Liver (tissue), 3 donors: ENCODE results near the gene EPB41L2.

Source experiments
- EGR1 ChIP-seq, 2 donors: IDR thresholded peaks; 2 replicates each; pipeline ENCODE4 v1.6.1; 2016 to 2018; ENCODE audit warnings: antibody characterized with exemption in 2 of 2, low read depth in 2 of 2
- FOXA1 ChIP-seq: IDR thresholded peaks from 2 replicates; pipeline ENCODE4 v1.6.1; 2016; ENCODE audit warnings: antibody characterized with exemption
- GABPA ChIP-seq, 2 donors: IDR thresholded peaks in 1 of 2; conservative IDR thresholded peaks in 1 of 2; 2 replicates each; pipeline ENCODE4 v1.6.1; 2016; ENCODE audit warnings: antibody characterized with exemption in 2 of 2, mild to moderate bottlenecking in 1 of 2, moderate library complexity in 1 of 2
- JUND ChIP-seq, 2 donors: IDR thresholded peaks; 2 replicates each; pipeline ENCODE4 v1.6.1; 2016; ENCODE audit warnings: antibody characterized with exemption in 2 of 2
- NR2F2 ChIP-seq: IDR thresholded peaks from 2 replicates; pipeline ENCODE4 v1.6.1; 2016; ENCODE audit warnings: antibody characterized with exemption
- RAD21 ChIP-seq, 2 donors: IDR thresholded peaks; 2 replicates each; pipeline ENCODE4 v1.6.1; 2016; ENCODE audit warnings: antibody characterized with exemption in 2 of 2, mild to moderate bottlenecking in 2 of 2
- RXRA ChIP-seq, 2 donors: IDR thresholded peaks; 2 replicates each; pipeline ENCODE4 v1.6.1; 2017 to 2018; ENCODE audit warnings: antibody characterized with exemption in 2 of 2, mild to moderate bottlenecking in 1 of 2
- TAF1 ChIP-seq: conservative IDR thresholded peaks from 2 replicates; pipeline ENCODE4 v1.6.1; 2016; ENCODE audit warnings: antibody characterized with exemption, mild to moderate bottlenecking
- YY1 ChIP-seq: IDR thresholded peaks from 2 replicates; pipeline ENCODE4 v1.6.1; 2016; ENCODE audit warnings: antibody characterized with exemption, mild to moderate bottlenecking
- TF ChIP-seq, protein P1 (sequence below): fragments of 150-350 bp; IDR thresholded peaks from 2 replicates; pipeline ENCODE4 v1.5.1; 2017; ENCODE audit warnings: improper control_type of control experiment, low read depth, low read length; ENCODE audit not compliant: missing input control
- TF ChIP-seq, protein P2 (sequence below): IDR thresholded peaks from 2 replicates; pipeline ENCODE4 v1.6.1; 2016; ENCODE audit warnings: antibody characterized with exemption
- TF ChIP-seq, protein P3 (sequence below): IDR thresholded peaks from 2 replicates; pipeline ENCODE4 v1.6.1; 2016; ENCODE audit warnings: antibody characterized with exemption, mild to moderate bottlenecking
- TF ChIP-seq, protein P4 (sequence below): IDR thresholded peaks from 2 replicates; pipeline ENCODE4 v1.6.1; 2016; ENCODE audit warnings: antibody characterized with exemption
- TF ChIP-seq, protein P5 (sequence below): IDR thresholded peaks from 2 replicates; pipeline ENCODE4 v1.6.1; 2016; ENCODE audit warnings: antibody characterized with exemption
- donor health status: healthy.
- donor health status: healthy.

DNA sequence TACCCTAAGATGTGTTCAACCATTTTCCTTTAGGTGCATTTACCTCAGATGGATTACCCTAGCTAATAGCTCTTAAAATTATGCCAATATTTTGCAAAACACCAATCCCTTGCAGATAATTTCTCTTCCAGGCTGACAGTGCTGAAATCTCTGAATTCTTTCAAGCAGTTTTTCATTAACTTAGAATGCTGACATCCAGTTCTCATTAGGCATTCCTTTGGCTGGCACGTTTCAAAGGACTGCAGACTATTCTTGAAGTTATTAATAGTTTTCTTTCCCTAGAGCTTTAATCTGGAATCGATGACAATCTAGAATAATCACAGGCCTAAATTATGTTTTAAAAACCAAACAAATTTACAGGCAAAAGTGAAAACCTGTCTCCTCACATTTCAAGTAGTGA is 167.5 kb downstream of the EPB41L2 start:
- TF ChIP-seq, protein P1, sequence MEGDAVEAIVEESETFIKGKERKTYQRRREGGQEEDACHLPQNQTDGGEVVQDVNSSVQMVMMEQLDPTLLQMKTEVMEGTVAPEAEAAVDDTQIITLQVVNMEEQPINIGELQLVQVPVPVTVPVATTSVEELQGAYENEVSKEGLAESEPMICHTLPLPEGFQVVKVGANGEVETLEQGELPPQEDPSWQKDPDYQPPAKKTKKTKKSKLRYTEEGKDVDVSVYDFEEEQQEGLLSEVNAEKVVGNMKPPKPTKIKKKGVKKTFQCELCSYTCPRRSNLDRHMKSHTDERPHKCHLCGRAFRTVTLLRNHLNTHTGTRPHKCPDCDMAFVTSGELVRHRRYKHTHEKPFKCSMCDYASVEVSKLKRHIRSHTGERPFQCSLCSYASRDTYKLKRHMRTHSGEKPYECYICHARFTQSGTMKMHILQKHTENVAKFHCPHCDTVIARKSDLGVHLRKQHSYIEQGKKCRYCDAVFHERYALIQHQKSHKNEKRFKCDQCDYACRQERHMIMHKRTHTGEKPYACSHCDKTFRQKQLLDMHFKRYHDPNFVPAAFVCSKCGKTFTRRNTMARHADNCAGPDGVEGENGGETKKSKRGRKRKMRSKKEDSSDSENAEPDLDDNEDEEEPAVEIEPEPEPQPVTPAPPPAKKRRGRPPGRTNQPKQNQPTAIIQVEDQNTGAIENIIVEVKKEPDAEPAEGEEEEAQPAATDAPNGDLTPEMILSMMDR, result no peak
- TF ChIP-seq TAF1 (no peak), JUND (IDR thresholded peaks at IDR 0.05) (no peak), RAD21 (IDR thresholded peaks at IDR 0.05) (no peak), GABPA (IDR thresholded peaks at IDR 0.05 in 1 of 2, conservative IDR thresholded peaks at IDR 0.05 in 1 of 2) (no peak), RXRA (IDR thresholded peaks at IDR 0.05) (no peak), EGR1 (IDR thresholded peaks at IDR 0.05; ENCODE audit: low read depth in 2 of 2) (no peak), YY1 (no peak), NR2F2 (no peak), FOXA1 (no peak)
- TF ChIP-seq, protein P2, sequence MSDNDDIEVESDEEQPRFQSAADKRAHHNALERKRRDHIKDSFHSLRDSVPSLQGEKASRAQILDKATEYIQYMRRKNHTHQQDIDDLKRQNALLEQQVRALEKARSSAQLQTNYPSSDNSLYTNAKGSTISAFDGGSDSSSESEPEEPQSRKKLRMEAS, result no peak
- TF ChIP-seq, protein P3, sequence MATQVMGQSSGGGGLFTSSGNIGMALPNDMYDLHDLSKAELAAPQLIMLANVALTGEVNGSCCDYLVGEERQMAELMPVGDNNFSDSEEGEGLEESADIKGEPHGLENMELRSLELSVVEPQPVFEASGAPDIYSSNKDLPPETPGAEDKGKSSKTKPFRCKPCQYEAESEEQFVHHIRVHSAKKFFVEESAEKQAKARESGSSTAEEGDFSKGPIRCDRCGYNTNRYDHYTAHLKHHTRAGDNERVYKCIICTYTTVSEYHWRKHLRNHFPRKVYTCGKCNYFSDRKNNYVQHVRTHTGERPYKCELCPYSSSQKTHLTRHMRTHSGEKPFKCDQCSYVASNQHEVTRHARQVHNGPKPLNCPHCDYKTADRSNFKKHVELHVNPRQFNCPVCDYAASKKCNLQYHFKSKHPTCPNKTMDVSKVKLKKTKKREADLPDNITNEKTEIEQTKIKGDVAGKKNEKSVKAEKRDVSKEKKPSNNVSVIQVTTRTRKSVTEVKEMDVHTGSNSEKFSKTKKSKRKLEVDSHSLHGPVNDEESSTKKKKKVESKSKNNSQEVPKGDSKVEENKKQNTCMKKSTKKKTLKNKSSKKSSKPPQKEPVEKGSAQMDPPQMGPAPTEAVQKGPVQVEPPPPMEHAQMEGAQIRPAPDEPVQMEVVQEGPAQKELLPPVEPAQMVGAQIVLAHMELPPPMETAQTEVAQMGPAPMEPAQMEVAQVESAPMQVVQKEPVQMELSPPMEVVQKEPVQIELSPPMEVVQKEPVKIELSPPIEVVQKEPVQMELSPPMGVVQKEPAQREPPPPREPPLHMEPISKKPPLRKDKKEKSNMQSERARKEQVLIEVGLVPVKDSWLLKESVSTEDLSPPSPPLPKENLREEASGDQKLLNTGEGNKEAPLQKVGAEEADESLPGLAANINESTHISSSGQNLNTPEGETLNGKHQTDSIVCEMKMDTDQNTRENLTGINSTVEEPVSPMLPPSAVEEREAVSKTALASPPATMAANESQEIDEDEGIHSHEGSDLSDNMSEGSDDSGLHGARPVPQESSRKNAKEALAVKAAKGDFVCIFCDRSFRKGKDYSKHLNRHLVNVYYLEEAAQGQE, result no peak
- TF ChIP-seq, protein P4, sequence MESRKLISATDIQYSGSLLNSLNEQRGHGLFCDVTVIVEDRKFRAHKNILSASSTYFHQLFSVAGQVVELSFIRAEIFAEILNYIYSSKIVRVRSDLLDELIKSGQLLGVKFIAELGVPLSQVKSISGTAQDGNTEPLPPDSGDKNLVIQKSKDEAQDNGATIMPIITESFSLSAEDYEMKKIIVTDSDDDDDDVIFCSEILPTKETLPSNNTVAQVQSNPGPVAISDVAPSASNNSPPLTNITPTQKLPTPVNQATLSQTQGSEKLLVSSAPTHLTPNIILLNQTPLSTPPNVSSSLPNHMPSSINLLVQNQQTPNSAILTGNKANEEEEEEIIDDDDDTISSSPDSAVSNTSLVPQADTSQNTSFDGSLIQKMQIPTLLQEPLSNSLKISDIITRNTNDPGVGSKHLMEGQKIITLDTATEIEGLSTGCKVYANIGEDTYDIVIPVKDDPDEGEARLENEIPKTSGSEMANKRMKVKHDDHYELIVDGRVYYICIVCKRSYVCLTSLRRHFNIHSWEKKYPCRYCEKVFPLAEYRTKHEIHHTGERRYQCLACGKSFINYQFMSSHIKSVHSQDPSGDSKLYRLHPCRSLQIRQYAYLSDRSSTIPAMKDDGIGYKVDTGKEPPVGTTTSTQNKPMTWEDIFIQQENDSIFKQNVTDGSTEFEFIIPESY, result no peak
- TF ChIP-seq, protein P5, sequence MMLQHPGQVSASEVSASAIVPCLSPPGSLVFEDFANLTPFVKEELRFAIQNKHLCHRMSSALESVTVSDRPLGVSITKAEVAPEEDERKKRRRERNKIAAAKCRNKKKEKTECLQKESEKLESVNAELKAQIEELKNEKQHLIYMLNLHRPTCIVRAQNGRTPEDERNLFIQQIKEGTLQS, result no peak
